ENCODE measurements around the gene ADAM12.

ADAM12 gene

GRCh38 chr10:126235979-126236851 lies 152.1 kb downstream of the ADAM12 start:
- TF ChIP-seq CTCF (IDR thresholded peaks at IDR 0.05; ENCODE audit: extremely low read depth, insufficient read depth, missing control alignments), result no peak
- in situ Hi-C loops (cut with MboI; ENCODE audit: low pct_unique_long_range_greater_than_20kb, low sequenced_read_pairs, unreplicated experiment), result no loop called here

GRCh38 chr10:126235091-126235978 lies 152.9 kb downstream of the ADAM12 start:
- TF ChIP-seq CTCF (IDR thresholded peaks at IDR 0.05; ENCODE audit: extremely low read depth, insufficient read depth, missing control alignments), result no peak
- in situ Hi-C loops (cut with MboI; ENCODE audit: low pct_unique_long_range_greater_than_20kb, low sequenced_read_pairs, unreplicated experiment), result no loop called here
- no peak for DNase-seq (ENCODE audit: low spot score)

More at GRCh38 chr10:126235979-126236851, 152.1 kb downstream of the ADAM12 start:
- DNase-seq (ENCODE audit: low spot score), result no peak

DNA sequence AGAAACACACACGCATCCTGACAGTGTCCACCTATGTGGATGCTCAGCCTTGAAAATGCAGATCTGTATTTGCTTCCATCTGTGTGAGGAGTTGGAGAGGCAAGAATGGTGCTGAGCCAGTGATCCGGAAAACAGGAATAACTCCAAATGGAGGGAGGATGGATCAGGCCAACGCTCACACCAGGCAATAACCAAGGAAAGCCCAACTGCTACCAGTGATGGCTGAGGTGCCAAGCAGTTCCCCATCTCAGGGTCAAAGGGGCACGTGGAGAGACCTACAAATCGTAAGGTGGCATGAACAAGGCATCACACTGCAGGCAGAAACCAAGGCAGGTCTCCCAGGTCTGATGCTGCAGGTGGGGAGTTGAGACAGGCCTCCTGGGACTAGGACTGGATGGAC lies 153.6 kb downstream of the ADAM12 start:
- TF ChIP-seq CTCF (IDR thresholded peaks at IDR 0.05; ENCODE audit: extremely low read depth, insufficient read depth, missing control alignments), result no peak
- in situ Hi-C loops (cut with MboI; ENCODE audit: low pct_unique_long_range_greater_than_20kb, low sequenced_read_pairs, unreplicated experiment), result no loop called here
- DNase-seq (ENCODE audit: low spot score), result no peak

DNA sequence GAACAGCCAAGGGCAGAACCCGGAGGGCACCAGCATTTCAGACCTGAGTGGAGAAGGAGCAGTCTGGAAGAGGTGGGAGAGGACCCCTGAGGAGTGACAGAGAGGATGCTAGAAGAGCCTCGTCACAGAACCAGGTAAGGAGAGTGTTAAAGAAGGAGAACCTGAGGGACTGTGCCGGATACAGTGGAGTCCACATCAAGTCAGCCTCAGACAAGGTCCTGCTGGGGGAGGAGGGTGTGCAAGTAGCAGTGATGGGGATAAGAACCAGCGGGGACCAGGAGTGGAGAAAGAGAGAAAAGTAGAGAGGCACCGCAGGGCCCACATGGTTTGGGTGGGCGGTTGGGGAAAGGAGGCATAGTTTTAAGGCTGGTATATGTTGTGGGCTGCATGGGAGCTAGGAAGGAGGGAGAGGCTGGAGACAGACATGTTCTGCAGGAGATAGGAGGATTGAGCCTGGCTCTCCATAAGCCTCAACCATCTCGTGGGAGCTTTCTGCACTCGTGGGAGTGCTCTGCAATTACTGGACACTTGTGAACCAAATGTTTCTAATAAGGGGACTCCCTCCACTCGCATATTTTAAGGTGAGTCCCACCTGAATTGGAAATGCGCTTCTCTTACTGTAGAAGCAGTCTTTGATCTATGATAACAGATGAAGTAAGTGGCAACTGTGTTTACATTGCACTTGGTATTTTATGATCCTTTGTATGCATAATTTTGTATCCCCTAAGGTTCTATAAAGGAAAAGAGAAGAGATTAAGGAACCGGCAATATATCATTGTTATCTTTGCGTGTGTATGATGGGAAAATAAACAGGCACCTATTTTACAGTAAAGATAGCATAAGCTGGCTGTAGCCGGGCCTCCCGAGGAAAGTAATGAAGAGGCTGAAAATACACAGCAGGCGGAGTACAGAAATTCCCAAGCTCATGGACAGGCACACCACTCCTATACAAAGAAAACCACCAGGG lies 154.8 kb downstream of the ADAM12 start:
- no peak for TF ChIP-seq CTCF (IDR thresholded peaks at IDR 0.05; ENCODE audit: extremely low read depth, insufficient read depth, missing control alignments)
- no peak for DNase-seq (ENCODE audit: low spot score)
- in situ Hi-C loops (cut with MboI; ENCODE audit: low pct_unique_long_range_greater_than_20kb, low sequenced_read_pairs, unreplicated experiment), result no loop called here

DNA sequence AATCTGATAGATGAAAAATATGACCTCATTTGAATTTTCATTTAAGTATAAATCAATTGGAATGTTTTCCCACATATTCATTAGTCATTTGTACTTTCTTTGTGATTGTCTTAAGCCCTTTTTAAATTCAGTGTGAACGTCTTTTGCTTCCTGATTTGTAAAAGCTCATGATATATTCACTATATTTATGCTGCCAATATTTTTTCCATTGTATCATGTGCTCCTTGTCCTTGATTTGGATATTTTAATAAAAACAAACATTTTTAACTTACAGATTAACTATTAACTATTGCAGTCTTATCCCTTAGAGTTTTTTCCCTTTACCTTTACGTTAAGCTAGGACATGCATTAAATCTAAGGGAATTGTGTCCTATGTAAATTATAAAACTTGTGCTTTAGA lies 157.7 kb downstream of the ADAM12 start:
- in situ Hi-C loops (cut with MboI; ENCODE audit: low pct_unique_long_range_greater_than_20kb, low sequenced_read_pairs, unreplicated experiment), result no loop called here
- DNase-seq (ENCODE audit: low spot score), result no peak
- no peak for TF ChIP-seq CTCF (IDR thresholded peaks at IDR 0.05; ENCODE audit: extremely low read depth, insufficient read depth, missing control alignments)

GRCh38 chr10:126229686-126230085 lies 158.6 kb downstream of the ADAM12 start:
- no peak for TF ChIP-seq CTCF (IDR thresholded peaks at IDR 0.05; ENCODE audit: extremely low read depth, insufficient read depth, missing control alignments)
- DNase-seq (ENCODE audit: low spot score), result no peak
- in situ Hi-C loops (cut with MboI; ENCODE audit: low pct_unique_long_range_greater_than_20kb, low sequenced_read_pairs, unreplicated experiment), result no loop called here

Data from GM13977 (cell line).